Smooth muscle cell of the brain vasculature (primary cell): ENCODE results near the gene ELF4.

Source experiments
- DNase-seq: peaks from one replicate; pipeline ENCODE4 v3.0.0-alpha.2; 2012; ENCODE audit warnings: low read depth, low spot score

ELF4 gene

GRCh38 chrX:130051176-130051845, 59.0 kb downstream of the ELF4 start:
- no peak for DNase-seq

DNA sequence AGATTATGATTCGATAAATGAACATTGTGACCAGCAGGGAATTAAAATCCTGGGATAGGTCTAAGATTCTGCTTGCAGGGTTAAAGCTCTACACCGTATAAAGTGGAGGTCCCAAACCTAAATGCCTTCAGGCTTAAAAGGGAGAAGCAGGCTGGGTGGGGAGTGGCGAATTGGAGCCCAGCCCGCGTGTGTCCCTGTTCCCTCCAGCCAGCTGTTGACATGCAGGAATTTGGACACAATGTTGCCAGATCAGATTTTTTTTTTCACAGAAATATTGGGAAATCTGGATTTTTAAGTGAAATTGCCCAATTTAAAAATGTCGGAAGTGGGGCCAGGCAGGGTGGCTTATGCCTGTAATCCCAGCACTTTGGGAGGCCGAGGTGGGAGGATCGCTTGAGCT, 60.5 kb downstream of the ELF4 start:
- DNase-seq, result no peak

GRCh38 chrX:130048686-130049222, 61.5 kb downstream of the ELF4 start:
- no peak for DNase-seq

DNA sequence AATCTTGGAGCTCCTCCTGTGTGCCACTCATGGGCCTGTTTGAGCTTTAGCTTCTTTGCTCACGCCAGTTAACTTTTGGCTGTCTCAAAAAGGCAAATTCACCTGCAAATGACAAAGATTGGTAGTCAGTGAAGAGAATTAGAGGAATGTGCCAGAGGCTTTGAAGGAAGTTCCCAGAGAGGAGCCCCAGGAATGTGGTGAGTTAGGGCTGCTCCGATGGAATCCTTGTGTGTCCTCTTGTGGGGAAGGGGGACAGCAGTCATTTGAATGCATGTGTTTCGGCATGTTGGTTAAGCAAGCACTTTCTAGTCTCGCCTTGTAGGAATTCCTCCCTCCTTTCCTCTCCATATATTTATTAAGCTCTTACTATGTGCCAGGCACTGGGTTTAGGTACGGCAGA, 62.9 kb downstream of the ELF4 start:
- no peak for DNase-seq

DNA sequence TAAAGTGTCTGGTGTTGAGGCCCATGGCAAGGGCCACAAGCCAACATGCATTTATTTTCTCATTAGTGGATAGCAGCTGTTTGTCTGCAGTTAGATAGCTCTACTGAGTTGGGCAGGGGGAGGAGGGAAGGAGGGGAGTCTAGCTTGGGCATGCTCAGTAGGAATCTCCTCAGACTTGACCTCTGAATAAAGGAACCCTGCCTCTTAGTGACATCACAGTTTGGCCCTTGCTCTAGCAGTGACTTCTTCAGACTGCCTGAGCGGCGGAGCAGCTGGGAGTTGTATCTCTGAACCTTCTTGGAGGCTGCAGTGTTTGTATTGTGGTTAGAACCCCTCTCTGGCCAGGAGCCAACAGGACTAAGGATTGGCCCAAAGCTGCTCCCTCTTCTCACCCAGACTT, 70.5 kb downstream of the ELF4 start:
- DNase-seq, result no peak

GRCh38 chrX:130034178-130034577, 76.1 kb downstream of the ELF4 start:
- no peak for DNase-seq

DNA sequence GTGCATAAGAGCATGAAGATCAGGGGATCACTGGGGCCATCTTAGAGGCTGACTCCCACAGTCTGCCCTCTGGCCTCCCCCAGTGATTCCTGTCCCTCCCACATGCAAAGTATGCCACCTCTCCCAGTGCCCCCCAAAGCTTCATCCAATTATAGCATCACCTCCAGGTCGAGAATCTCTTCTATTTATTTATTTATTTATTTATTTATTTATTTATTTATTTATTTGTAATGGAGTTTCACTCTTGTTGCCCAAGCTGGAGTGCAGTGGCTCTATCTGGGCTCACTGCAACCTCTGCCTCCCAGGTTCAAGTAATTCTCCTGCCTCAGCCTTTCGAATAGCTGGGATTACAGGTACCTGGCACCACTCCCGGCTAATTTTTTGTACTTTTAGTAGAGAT, 77.7 kb downstream of the ELF4 start:
- no peak for DNase-seq

- DNase-seq, result no peak
These were observed 79.5 kb downstream of the ELF4 start for GRCh38 chrX:130030826-130031225.

DNA sequence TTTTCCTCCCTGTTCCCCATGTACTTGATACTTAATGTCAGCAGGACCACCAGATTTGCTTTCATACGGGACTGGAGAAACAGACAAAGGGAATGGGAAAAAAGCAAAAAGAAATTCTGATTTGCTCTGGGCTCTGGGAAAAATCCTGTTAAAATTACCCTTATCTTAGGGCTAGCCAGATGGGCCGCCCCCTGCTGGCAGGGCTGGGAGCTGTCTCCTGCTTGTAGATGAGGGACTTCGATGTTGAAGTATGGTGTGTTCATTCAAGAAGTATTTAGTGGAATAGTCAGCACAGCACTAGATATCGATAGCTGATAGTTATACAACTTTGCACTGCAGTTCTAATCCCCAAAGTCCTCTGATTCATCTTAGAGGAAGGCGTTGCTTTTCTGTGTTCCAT, 82.1 kb downstream of the ELF4 start:
- DNase-seq, result peak; percentile 20

DNA sequence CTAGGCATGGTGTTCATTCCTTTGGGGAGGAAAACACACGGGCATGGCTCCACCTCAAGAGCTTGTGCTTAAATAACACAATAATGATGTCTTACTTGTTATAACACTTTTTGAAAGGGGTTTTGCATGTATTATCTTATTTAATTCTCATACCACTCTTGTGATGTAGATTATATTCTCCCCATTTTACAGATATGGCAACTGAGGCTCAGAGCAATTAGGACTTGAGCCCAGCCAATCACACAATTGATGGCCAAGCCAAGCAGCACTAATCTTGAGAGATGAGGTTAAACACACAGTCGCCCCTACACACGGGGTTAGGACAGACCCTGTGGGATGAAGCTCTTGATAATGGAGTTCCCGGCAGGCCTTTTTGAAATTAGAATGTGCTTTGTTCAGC, 82.7 kb downstream of the ELF4 start:
- DNase-seq, result no peak

- no peak for DNase-seq
These were observed 85.0 kb downstream of the ELF4 start for GRCh38 chrX:130025256-130025655.

GRCh38 chrX:130024127-130024526, 86.2 kb downstream of the ELF4 start:
- DNase-seq, result no peak

- DNase-seq, result no peak
These were observed 89.5 kb downstream of the ELF4 start for GRCh38 chrX:130020661-130021324.

DNA sequence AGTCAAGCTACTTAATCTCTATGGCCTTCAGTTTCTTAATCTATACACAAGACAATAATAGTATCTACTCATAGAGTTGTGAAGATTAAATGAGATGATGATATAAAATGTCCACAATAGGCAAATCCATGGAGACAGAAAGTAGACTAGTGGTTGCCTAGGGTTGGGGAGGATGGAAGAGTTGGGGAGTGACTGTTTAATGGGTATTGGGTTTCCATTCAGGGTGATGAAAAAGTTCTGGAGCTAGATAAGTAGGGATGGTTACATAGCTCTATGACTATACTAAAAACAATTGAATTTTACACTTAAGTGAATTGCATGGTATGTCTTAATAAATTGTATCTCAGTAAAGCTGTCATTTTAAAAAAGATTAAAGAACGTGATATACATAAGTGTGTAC, 92.2 kb downstream of the ELF4 start:
- DNase-seq, result no peak

DNA sequence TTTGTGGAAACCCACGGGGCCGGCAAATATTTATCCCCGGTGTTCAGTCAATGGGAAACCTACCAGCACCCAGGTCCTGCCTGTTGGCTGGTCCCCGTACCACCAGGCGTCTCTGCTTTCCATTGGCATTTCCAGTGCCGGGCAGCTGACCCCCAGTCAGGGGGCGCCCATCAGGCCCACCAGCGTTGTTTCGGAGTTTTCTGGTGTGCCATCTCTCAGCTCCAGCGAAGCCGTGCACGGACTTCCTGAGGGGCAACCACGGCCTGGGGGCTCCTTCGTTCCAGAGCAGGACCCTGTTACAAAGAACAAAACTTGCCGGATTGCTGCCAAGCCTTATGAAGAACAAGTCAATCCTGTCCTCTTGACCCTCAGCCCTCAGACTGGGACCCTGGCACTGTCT, 95.1 kb downstream of the ELF4 start:
- DNase-seq, result no peak
